GM21526 (cell line): ENCODE data around the gene TYW1.
A peak's percentile ranks its signal among the peaks of the same experiment; 100 is the strongest.
"Not testable (repeated sequence)": the region's sequence is repeated elsewhere in the genome, so short reads cannot be mapped to it uniquely, and the experiment has no call there.

Experiments used
- ATAC-seq: cut with Tn5 transposase; IDR thresholded peaks from one replicate; pipeline ENCODE4 v1.9.1; 2021; ENCODE audit warnings: moderate library complexity; ENCODE audit not compliant: unreplicated experiment, low FRiP score

Gene TYW1

DNA sequence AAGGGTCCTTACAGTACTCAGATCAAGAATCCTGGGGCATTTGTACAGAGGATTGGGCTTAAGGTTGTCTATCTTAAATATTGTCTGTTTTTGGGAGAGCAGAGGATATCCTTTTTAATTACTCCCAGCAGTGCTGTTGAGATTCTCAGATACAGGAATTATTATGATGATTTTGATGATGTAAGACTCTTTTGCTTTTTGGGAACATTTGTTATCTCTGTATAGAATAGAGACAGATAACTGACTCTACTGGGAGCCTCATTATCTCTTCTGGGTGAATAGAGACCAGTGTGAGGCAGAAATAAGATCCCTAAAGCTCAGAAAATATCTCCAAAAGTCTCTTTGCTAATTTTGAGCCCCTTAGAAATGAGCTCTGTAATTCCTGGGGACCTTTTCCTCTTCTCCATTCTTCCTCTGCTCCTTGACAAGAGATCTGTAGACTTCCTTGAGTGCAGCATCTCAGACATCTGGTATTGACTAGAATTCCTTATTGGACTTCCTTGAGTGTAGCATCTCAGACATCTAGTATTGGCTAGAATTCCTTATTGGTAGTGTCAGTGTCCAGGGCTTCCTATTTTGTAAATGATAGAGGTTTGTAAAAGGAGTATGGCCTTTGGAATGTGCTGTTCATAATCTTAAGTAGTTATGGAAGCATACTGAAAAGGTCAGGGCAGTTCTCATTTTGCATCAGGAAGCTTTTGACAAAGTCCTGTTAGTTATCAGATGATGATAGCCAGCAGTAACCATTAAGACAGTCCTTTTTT is 118.0 kb downstream of the TYW1 start:
- ATAC-seq, result not testable (repeated sequence)

DNA sequence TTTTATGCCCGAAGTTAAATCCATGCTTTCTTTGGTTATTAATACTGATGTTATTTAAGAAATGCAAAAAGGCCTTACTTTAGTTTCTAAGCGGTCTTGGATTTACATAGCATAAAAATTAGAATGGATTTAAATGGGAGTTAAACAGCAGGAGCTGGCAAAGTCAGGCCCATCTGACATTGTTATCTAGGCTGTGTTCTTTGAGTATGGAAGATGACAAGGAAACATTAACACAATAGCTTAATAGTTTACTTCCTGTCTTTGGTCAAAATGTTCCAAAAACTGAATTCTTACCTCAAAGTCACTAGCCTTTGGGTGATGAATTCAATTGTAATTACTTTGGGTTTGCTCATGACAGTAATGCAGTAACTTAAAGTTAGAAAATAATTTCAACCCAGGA is 123.9 kb downstream of the TYW1 start:
- not testable (repeated sequence) for ATAC-seq

DNA sequence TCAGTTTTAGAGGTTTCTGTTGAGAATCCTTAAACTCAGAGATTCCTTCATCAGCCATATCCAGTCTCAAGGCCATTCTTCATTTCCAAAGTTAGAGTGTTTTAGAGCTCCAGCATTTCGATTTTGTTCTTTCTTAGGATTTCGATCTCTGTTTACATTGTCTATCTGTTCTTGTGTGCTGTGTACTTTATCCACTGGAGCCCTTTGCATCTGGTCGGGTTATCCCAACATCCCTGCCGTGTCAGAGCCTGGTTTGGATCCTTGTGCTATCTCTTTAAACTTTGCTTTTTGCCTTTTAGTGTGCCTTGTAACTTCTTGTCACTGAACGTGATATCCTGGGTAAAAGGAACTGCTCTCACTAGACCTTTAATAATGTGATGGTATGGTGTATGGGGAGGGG is 131.6 kb downstream of the TYW1 start:
- ATAC-seq, result not testable (repeated sequence)

DNA sequence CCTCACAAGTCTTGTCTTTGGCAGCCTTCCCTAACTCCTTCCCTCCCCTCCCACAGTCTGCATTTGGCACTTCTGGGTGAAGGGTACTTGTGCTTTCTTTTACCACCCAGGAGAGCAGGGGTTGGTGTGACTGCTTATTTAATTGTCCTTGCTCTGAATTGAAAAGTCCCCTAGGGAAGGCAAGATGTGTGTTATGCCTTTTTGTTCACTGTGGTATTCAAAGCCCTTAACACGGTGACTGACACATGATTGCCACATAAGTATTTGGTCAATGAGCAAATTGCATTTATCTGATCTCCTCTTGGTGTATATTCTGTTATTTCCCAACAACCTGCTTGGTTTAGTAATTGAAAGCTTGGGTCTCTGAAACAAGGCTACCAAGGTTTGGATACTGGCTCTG is 134.1 kb downstream of the TYW1 start:
- not testable (repeated sequence) for ATAC-seq

DNA sequence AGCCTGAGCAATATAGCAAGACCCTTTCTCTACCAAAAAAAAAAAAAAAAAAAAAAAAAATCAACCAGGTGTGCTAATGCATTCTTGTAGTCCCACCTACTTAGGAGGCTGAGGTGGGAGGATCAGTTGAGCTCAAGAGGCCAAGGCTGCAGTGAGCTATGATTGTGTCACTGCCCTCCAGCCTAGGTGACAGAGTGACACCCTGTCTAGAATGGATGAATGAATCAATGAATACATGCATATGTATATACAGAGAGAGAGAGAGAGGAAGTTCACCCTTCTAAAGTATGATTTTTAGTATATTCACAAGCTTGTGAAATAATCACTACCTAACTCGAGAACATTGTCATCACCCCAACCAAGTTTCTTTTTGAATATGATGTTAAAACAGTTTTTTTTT is 138.3 kb downstream of the TYW1 start:
- not testable (repeated sequence) for ATAC-seq

DNA sequence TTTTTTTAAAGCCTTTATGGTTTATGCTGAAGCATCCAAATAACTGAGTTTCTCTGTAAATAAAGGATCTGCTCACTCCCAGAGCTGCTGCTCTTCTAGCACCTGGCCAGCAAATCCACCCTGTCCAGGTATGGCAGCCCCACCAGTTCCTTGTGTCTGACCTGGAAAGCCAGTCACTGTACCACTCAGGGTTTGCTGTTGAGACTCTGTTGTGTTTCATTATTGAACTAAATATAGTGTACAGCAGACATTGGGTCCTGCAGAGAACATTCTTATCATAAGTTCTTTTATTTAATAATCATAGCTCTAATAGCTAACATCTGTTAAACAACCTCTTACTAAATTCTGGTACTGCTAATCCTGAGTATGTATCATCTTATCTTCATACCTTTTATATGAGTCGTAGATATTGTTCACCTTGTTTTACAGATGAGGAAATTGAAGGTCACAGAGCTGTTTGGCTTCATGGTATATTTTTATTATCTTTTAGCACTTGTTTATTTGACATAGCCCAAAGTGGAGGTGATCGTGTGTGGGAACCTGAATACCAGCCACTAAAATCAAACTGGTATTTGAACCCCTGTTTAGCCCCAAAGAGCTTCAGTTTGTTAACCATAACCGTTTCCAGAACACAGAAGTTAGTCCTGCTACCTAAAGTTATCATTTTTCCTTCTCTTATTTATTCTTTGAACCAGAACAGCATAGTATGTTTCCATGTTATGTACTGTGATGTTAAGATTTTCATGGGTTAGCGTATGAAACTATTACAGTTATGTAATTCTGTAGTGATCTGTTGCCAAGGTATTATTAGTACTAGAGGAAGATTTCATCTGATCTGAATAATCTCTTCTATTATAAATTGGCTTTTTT is 139.2 kb downstream of the TYW1 start:
- ATAC-seq, result not testable (repeated sequence)

DNA sequence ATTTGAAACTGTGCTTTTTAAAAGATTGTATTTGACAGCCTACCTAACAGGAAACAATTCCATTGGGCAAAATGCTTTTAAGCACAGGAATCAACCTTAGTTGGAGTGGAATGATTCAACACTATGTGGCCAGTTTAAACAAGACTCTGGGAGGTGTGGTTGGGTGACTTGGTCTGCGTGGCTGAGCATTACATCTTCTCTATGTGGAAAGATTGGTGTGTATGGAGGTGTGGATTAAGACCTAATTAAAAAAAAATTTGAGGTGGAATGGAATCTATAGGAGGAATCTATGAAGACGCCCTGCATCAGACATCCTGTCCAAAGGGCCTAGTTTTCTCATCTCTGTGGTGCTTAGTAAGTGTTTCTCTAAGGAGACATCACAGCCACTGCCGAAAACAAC is 140.9 kb downstream of the TYW1 start:
- ATAC-seq, result not testable (repeated sequence)

DNA sequence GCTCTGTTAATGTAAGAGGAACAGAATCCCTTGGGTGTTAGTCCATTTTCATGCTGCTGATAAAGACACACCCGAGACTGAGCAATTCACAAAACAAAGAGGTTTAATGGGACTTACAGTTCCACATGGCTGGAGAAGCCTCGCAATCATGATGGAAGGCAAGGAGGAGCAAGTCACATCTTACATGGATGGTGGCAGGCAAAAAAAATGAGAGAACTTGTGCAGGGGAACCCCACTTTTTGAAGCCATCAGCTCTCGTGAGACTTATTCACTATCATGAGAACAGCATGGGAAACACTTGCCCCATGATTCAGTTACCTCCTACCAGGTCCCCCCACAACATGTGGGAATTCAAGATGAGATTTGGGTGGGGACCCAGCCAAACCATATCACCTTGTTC is 143.2 kb downstream of the TYW1 start:
- ATAC-seq, result not testable (repeated sequence)

DNA sequence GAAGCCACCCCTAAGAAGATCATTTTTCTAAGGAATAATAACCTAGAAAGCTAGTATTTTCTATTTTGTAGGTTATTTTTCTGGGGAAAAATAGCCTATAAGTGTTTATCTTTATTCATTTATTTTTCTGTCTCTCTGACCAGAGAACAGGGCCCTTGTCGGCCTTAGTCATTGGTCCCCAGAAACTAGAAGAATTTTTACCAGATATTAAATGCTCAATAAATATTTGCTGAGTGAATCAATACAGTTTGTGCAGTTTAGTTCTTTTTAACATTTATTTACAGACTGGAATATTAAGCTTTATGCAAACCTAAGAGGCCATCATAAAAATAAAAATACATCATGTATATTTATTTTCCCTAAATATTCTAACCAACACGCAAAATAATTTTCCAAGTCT is 144.4 kb downstream of the TYW1 start:
- ATAC-seq, result not testable (repeated sequence)

DNA sequence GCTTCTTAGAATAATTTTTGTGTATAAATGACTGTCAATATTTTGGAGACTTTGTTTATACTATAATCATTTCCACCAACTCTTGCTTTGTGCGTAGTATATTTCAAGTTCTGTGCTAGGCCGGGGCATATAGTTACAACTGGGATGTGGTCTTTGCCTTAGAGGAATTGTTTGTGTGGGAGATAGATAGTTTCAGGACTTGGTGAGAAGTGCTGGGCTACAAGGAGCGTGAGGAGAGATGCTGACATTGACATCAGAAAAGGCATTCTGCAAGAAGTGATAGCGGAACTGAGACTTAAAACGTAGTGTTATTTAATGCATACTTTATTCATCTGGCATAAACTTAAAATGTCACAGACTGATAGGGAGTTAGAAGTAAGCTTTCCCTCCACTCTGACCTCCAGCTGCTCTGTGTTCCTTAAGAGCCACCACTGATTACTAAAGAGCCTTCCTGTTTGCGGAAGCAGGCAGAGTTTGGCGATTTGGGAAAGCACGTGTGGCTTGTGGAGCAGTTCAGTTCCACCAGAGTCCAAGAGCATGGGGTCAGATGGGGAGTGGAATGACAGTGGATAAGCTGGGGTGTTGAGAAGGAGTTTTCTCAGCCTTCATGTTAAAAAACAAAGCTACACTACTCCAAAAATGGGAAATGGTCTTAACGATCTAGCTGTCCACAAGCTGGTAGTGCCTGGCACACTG is 146.6 kb downstream of the TYW1 start:
- ATAC-seq, result not testable (repeated sequence)

DNA sequence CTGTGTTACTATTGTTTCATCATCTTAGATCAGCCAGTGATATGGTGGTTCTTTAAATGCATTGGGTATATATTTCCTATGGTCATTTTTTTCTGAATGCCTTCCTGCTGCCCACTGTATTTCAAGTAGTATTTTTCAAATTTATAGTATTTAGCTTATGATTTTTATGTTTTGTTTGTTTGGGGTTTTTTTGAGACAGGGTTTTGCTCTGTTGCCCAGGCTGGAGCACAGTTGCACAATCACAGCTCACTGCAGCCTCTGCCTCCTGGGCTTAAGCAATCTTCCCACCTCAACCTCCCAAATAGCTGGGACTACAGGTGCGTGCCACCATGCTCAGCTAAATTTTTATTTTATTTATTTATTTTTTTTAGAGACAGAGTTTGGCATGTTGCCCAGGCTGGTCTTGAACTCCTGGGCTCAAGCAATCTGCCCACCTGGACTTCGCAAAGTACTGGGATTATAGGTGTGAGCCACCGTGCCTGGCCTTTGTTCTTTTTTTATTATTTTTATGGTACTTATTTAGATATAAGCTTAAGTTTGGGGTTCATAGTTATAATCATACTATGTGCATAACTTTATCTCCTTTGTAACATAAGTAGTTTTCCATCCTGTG is 149.1 kb downstream of the TYW1 start:
- not testable (repeated sequence) for ATAC-seq

DNA sequence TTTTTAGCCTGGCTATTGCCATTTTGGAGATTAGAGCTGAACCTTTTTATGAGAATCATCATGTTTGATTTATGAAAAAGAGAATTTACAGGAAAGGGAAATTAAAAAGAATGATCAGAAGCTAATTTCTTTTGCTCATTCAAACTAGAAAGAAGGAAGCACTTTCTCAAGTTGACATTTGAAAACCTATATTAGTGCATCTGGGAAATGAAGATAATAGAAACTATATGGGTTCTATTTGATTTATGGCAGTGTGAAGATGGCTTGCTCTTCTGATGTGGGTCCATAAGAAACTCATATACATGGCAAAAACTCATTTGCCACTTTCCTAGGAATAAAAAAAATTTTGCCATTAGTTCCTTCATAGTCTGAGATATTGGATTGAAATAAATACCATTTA is 152.5 kb downstream of the TYW1 start:
- ATAC-seq, result not testable (repeated sequence)

DNA sequence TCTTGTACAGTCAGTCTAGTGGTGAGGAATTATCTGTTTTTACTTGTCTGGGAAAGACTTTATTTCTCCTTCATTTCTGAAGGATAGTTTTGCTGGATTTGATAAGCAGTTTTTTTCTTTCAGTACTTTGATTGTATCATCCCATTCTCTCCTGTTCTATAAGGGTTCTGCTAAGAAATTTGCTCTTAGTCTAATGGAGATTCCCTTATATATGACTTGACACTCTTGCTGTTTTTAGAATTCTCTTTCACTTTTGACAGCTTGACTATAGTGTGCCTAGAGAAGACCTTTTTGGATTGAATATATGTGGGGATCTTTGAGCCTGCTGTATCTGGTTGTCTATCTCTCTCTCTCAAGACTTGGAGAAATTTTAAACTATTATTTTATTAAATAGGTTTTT is 157.7 kb downstream of the TYW1 start:
- not testable (repeated sequence) for ATAC-seq

DNA sequence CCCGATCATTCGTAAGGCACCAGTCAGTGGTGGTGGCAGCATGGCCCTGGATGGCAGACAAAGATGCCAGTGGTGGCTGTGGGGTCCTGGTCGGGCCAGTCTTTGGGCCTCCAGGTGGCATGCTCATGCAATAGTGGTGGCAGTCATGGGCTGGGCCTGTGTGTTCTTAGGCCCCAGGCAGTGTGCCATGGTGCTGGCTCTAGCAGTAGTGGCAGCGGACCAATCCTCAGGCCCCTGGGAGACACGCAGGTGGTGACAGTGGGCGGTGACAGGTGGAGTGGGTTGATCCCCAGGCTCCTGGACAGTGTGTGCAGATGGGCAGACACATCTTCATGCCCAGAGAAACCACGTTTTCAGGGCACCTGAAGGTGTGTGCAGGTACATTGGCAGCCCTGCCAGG is 159.4 kb downstream of the TYW1 start:
- not testable (repeated sequence) for ATAC-seq

DNA sequence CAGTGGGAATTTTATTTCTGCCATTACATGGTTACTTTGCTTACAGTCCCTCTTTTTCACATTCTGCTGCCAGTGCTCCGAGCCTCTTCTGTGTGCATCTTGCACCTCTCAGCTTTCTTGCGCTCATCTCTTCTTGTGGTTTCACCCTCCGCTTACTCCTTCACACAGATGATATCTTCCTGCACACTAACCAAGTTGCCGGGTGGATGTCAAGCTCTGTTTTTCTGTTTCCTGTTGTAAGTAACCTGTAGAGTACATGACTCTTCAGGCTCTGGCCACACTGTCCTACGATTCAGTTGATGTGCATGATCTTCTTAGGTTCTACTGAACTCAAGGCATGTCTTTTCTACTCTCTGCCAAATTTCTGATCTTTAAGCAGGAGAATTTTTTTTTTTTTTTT is 166.7 kb downstream of the TYW1 start:
- ATAC-seq, result not testable (repeated sequence)

DNA sequence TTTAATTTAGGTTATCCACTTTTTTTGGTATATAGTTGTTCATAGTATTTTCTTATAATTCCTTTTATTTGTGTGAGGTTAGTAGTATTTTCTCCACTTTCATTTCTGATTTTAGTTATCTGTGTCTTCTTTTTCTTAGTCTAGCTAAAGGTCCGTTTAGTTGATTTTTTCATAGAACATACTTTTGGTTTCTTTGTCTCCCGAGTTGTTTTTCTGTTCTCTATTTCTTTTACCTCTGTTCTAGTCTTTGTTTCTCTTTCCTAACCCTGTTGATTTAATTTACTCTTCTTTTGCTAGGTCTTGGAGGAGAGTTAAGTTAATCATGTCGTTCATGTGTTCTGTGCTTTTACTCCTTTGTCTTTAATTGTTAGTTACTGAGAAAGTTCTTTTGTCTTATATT is 174.5 kb downstream of the TYW1 start:
- peak; percentile 81 for ATAC-seq

DNA sequence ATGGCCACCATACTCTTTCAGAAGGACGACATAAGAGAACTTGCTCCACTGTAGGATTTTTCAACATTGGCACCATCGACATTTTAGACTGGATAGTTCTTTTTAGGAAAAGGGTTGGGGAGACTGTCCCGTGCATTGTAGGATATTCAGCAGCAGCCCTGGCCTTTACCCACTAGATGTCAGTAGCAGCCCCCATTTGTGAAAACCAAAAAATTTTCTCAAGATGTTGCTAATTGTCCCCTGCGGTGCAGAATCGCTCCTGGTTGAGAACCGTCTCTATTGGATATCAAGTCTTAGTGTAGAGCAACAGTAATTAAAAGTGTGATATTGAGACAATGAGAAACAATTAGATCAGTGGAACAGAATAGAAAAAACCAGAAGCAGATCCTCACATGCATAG is 180.1 kb downstream of the TYW1 start:
- not testable (repeated sequence) for ATAC-seq

DNA sequence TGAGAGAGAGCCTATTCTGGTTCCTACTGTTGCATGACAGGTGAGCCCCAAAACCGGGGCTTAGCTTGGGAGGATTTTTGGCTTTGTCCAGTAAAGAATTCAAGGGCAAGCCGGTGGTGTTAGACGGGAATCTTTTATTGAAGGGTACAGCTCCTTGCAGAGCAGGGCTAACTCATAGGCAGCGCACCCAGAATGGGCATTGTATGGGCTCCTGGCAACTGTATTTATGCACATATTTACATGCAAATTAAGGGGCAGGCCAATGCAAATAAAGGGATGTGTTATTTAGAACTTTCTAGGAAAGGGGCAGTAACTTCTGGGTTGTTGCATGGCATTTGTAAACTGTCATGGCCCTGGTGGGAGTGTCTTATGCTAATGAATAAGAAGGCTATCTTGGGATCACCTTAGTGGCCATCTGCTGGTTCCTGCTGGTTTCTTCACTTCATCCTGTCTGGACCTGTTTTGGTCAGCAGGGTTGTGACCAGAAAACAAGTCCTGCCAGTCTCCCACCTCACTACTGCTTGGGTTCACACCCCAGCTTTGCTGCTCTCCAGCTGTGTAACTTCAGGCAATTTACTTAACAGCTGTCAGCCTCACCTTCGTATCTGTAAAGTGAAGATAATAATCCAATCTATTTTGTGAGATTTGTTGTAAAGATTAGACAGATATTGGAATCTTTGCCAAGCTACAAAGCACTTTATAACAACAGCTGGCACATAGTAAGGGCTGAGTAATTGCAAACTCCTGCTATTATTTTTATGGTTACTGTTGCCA is 182.5 kb downstream of the TYW1 start:
- ATAC-seq, result not testable (repeated sequence)

DNA sequence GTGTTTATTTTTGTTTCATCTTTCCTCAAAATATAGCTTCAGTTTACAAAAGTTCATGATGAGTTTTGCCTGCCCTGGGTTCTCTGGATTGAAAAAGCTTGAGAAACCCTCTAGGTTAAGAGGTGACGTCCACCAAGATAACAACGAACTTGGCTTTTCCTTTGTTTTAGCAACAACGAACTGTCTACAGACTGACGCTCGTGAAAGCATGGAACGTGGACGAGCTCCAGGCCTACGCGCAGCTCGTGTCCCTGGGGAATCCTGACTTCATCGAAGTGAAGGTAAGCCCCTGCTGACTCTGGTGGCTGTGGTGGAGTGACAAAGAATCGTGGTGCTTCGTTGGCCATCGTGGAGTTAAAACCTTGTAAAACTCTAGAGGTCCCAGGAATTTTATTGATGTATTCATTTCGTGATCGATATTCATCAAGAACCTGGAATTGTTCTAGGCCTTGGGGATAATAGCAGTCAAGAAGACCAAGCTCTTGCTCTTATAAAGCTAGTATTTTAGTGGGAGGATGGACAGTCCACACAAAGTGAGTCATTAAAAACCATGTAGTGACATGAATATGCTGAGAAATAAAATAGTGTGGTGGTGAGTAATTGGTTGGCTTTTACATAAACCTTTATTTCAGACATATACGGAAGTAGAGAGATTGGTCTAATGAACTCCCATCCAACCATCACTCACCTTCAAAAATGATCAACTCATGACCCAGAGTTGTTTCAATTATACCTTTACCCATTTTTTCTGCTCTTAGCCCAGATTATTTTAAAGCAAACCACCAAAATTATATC is 186.5 kb downstream of the TYW1 start:
- ATAC-seq, result not testable (repeated sequence)
